GM18498 (cell line): Measurements from ENCODE around the gene RAPGEF6.
A peak's percentile ranks its signal among the peaks of the same experiment; 100 is the strongest.
"Not testable (repeated sequence)": the region's sequence is repeated elsewhere in the genome, so short reads cannot be mapped to it uniquely, and the experiment has no call there.

Source experiments
- ATAC-seq: cut with Tn5 transposase; IDR thresholded peaks from one replicate; pipeline ENCODE4 v1.9.1; 2021; ENCODE audit warnings: mild to moderate bottlenecking, moderate library complexity; ENCODE audit not compliant: unreplicated experiment

RAPGEF6 gene

DNA sequence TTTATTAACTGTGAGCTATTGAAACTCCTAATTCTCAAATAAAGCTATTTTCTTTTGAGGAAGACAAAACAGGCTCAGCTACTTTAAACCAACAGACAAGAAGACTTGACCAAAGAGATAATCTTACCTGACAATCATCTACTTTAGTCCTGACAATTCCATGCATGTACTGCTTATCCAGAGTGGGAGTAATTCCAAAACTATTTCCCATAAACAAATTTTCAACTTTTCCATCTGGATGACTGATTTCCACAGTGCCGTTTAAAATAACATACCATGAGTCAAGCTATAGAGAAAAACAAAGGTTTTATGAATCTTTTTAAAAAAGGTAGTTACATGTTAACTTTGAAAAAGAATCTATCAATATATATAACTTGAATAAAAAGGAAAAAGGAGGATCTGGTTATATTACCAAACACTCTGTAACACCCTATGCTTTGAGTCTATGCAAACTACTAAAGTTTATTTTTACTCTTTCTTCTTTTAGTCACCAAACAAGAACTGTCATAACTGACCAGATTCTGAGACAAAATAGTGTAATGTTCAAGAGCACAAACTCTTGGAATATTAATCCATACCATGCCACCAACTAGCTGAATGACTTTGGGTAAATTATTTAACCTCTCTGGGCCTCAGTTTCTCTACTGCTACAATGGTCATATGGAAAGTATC is 129.7 kb downstream of the RAPGEF6 start:
- ATAC-seq, result no peak

DNA sequence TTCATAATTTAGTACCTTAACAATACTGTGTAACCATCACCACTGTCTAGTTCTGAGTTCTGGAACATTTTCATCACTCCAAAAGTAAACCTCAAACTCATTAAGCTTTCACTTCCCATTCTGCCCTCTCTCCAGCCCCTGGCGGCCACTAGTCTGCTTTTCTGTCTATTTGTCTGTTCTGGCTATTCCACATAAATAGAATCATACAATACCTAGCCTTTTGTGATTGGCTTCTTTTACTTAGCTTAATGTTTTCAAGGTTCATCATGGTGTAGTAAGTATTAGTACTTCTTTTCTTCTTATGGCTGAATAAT is 138.7 kb downstream of the RAPGEF6 start:
- ATAC-seq, result peak; percentile 96

DNA sequence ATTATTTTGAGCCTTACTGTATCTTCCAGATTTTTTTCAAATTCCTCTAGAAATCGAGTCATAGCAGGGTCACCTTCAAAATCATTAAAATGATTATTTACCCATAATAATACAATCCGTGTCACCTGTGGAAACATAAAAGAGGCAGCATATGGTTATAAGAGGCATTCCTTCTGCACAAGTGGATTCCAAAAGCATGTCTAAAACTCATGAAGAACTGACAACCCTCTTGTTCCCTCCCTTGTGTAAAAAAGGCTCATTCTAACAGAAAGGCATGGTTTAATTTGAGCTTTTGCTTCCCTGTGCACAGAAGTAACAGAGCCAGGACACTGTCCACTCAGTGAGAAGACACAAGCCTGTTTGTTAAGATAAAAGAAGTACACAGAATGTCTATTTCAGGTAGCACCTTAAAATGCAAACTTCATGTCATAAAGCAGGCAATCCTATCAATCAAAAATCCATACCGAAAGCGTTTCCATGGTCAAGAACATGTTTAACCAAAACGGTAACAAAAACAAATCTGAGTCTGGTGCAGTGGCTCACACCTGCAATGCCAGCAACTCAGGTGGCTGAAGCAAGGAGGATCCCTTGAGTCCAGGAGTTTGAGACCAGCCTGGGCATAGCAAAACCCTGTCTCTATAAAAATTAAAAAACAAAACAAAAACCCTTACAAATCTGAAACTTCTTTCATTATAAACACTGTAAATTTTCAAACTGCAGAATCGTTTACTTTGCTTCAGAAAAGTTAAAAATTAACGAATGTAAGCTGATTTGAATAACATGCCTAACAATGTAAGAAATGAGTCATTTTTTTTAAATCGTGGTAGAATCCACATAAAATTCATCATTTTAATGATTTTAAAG is 139.3 kb downstream of the RAPGEF6 start:
- ATAC-seq, result peak; percentile 22

DNA sequence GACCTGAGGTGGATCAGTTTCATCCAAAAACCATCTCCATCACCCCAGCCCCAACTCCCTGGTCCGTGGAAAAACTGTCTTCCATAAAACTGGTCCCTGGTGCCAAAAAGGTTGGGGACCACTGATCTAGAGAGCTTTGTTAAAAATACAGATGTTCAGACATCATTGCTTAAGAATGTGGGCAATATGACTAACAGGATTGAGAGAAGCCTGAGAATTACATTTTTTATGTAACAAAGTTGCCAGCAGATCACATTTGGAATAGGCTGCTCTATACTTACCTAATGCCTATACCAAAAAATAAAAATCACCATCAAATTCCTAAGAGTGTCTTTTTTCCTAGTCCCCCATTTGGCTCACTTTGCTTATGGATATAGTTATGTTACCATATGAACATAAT is 143.3 kb downstream of the RAPGEF6 start:
- no peak for ATAC-seq

DNA sequence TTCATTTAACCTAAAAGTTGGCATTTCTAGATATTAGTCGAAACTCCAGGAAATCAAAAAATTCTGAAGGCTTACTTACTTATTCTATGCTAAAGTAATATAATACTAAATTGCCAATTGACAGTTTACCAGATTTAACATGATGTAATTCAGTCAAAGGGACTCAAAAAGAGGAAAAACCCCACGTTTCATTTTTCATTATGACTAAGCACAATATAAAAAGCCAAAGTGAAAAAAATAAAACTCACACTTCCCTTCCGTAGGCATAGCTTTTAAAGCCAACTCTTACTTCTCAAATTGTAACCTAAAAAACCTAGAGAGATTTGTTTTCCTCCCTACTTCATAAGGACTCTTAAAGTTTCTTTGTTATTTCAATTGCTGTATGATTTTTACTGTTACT is 146.6 kb downstream of the RAPGEF6 start:
- peak; percentile 89 for ATAC-seq

DNA sequence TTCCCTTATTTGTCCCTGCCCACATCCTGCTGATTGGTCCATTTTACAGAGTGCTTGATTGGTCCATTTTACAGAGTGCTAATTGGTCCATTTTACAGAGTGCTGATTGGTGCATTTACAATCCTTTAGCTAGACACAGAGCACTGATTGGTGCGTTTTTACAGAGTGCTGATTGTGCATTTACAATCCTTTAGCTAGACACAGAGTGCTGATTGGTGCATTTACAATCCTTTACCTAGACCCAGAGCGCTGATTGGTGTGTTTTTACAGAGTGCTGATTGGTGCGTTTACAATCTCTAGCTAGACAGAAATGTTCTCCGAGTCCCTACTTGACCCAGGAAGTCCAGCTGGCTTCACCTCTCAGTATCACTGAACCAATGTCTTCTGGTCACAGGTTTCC is 147.7 kb downstream of the RAPGEF6 start:
- not testable (repeated sequence) for ATAC-seq

DNA sequence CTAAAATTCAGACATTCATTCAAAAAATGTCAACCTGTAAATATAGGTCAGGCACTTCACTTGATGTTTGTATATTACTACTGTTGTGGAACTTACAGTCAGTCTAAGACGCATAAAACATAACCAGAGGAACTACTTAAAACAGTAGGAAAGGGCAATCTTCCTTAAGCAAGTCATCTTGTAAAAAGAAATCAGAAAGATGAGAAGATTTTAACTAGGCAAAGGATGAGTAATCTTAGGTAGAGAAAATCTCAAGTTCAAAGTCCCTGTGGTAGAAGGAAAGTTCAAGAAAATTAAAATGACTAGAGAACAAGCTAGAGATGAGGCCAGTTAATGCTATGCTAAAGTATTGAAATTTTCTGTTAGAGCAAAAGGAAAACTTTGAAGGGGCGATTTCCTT is 152.4 kb downstream of the RAPGEF6 start:
- ATAC-seq, result no peak

DNA sequence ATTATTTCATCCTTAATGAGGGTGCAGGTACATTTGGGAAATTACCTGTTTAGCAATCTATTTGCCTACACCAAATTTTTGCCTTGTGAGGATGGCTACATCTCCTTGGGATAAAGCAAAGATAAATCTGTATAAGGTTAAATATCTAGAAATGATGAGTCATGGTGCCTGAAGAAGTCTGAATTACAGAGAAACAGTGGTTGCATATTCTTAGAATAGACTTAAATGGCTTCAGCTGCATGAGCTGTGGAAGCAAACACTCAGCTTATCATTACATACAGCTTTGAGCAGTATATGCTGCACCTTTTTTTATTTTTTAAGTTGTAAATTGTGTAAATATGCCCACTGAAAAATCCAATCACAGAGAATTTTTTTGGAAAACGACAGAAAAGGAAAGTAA is 153.5 kb downstream of the RAPGEF6 start:
- ATAC-seq, result no peak

DNA sequence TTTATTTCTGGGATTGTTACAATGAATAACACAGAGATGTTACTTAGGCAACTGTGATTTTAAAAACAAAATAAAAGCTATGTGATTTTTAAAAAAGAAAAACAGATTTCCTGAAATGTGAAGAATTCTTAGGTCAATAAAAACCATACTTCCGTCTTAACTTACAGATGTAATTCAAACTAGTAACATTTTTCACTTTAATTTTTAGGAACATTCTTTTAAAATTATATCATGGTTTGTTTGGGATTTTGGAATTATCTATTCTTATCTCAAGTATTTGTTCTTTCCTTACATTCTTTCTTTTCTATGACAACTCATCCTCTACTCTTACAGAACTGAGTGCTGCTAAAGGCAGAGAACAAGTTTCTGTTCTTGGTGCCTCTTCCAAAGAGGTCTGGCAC is 159.5 kb downstream of the RAPGEF6 start:
- no peak for ATAC-seq

DNA sequence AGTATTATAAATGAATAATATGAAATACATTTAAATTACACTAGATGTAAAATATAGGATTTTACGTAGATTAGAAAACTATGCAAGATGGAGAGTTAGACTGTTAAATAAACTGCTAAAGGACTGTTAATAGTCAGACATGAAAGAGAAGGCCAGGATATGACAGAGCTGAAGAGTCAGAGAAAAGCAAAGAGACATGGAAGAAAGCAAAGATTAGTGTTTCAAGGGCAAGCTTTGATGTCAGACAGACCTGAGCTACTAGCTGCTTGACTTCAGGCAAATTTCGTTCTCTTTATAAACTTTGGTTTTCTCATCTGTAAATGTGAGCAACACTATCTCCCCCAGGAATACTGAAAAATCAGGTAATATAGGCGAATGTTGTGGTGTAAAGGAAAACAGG is 161.3 kb downstream of the RAPGEF6 start:
- ATAC-seq, result no peak

DNA sequence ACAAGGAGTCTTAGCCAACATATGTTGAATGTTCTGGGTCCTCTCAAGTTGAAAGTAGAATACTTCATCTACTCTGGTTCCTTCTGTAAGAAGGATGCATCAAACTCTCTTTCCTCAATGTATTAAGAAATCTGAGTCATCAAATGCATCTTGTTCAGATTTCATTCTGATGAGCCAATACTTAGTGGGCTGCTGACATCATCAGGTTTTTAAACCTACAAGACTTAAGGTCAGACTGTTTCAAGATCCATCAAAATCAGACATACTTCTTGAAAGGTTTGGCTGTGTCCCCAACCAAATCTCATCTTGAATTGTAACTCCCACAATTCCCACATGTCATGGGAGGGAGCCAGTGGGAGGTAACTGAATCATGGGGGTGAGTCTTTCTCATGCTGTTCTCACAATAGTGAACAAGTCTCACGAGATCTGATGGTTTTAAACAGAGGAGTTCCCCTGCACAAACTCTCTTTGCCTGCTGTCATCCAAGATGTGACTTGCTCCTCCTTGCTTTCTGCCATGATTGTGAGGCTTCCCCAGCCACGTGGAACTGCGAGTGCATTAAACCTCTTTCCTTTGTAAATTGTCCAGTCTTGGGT is 168.8 kb downstream of the RAPGEF6 start:
- no peak for ATAC-seq

DNA sequence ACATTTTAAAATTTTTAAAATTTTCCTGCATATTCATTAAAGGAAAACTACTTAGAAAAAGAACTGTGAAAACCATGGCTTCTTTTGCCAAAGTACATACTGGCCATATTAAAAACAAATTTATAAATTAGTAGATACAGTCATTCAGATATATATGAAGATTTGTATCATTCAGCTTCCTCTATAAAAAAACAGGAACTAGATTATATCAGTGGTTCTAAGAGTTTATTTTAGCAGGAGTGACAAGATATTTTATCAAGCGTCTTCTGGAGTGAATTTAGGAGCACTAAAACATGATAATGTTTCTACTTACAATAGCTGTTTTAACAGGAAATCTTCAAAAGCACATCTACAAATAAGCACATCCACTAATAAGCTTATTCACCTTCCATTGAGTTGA is 171.4 kb downstream of the RAPGEF6 start:
- ATAC-seq, result no peak

DNA sequence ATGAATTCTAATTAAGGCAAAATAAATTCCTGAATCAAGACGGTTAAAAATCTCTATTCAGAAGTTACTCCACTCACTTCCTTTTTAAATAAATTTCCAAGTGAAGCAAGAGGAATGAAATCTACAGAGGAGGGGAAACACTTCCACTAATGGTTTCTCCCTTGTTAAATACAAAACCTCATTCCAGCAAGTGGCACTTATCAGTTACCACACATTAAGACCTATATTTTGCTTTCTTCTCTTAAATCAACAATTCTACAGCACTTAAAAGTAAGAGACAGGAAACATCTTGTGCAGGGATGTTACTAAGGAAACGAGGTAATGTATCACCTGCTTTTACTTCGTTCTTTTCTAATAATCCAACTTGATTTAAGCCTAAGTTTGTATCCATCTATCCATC is 172.6 kb downstream of the RAPGEF6 start:
- ATAC-seq, result no peak

DNA sequence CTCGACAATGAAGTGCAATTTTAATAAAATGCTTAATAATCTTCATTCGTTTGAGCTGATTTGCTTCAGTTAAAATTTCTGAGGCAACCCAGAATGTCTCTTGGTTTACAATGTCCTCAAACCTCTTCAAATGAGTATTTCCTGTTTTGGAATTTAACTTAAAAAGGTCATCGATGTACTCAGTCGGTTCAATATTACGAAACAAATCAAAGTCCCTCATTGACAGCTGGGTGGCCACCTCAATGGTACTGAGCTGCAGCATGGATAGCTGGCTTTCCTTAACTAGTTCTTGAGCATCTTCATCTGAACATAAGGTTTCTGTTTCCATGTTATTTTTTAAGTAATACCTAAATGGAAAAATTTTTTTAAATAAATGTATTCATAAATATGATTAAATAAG is 173.3 kb downstream of the RAPGEF6 start:
- no peak for ATAC-seq

DNA sequence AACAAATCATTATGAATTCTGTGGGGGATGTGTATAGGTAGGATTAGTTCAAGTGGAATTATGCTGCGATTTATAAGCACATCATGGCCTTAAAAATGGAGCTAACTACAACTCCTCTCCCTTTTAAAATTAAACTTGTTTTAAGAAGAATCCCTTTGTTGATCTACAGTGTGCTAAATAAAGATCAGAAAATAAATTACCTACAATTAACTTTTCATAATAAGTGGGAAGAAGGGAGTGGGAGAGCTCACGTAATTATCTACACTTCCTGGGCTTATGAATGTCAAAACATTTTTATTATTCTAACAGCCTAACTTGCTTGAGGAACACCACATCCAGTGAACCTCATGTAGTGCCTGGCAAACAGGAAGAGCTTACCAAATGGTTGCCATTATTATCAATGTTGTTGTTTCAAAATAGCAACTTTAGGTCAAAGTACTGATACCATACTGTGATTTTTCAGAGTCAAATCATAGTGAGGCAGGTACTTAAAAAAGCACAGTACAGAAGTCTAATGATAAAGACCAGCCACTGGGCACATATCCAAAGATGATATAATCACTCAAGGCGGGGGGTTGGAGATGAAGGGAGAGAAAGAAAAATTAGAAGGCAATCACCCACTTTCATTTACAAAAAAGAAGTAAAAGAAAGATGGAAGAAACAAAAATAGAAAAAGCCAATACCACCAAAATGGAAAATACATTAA is 174.0 kb downstream of the RAPGEF6 start:
- ATAC-seq, result no peak

DNA sequence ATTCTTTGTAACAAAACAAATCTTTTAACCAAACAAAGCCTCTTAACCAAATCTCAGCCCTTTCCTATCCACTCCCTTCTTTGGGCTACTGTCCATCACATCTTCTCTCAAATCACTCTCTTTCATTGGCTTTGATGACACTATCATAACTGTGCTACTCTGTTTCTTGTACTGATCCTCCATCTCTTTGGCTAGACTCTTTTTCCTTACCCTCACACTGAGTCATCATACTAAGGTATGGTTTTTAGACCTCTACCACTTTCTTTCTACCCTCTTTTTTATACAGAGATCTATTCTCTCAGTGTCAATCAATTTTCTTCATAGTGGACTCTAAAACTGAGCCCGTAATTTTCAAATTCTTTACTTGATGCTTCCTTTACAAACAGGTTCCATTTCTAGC is 174.9 kb downstream of the RAPGEF6 start:
- no peak for ATAC-seq

DNA sequence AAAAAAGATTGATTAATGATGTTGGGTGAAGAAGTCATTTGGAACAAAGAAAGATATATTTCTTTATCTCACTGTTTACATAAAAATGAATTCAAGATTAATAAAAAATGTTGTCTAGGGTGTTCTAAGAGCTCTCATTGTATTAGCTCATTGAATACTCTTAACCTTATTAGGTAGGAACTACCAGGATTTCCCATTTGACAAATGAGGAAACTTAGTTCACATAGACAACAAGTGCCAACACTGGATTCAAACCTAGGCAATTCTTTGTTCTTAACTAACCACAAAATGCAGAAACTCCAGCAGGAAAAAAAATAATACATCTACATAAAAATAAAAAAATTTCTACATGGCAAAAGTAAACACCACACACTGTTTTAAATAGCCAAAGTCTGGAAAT is 175.8 kb downstream of the RAPGEF6 start:
- no peak for ATAC-seq

DNA sequence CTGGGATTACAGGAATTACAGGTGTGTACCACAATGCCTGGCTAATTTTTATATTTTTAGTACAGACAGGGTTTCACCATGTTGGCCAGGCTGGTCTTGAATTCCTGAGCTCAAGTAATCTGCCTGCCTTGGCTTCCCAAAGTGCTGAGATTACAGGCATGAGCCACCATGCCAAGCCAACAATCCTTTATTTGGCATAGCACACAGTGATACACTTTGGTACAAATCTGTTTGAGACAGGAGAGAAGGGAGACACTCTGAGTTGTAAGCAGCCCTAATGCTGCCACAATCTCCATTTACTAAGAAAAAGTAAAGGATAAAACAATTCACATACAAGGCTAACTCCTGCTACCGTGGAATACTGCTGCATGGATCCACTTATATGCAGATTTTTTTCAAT is 177.8 kb downstream of the RAPGEF6 start:
- ATAC-seq, result no peak

DNA sequence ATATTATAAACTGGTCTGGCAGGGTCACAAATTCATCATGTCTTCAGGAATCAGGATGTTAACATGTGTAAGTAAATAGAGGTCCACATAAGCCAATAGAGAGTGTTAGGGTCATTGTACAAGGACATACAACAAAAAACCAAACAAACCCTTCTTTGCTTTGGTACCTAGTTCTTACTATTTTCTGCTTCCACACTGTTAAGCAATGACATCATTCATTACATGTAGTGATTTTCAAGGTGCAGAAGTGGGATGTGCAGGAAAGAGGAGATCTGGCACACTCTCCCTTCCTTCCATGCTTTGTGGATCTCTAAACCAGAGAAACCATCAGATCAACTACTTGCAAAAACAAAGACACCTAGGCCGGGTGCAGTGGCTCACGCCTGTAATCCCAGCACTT is 184.1 kb downstream of the RAPGEF6 start:
- ATAC-seq, result no peak

DNA sequence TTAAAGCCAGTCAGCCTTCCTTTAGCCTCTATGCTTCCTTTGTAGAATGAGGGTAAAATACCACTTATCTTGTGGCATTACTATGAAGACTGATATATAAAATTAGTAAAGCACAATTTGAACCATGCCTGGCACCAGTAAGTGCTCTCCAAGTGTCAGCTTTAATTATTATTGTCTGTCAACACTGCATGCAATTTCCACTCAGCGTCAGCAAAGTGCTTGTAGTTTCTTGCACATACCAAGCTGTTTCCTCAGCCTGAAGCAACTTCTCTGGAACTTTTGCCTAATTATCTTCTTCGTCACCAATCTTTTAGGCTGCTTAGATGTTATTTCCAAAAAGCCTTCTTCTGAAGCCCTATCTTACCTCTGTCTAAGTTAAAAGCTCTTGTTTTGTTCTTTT is 193.8 kb downstream of the RAPGEF6 start:
- ATAC-seq, result no peak

DNA sequence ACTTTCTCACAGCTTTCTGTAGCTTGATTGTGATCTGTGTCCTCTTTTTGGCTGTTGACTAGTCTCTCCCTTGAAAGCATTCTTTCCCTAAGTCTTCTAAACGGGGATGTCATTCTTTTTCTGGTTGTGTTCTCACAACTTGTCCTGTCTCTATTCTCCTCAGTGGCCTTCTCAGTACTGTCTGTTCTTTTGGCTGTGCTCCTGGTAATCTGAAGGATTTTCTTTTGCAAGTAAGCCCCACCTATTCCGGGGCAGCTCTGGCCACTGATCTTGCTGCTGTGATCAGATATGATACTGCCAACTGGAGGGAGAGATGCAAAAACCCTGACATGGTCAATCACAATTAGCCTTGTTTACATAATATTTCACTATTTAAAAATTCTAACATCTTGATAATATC is 198.9 kb downstream of the RAPGEF6 start:
- no peak for ATAC-seq

DNA sequence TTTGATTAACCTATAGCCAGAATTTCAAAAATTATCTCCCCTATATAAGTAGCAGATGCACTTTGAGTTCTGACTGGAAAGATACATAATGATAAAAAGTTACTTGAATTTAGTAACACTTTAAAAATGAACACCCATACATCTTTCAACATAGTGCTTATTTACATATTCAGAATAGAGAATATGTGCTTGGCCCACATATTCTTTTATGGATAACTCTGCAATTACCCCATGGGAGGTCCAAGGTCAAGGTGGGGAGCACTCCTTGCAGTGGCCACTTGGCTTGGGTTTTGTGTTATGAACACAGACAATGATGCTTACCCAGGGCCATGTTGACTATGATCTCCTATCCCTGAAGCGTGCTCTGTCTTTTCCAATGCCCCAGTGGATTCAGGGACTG is 201.9 kb downstream of the RAPGEF6 start:
- no peak for ATAC-seq
